TTC549 (cell line): Measurements from ENCODE around the gene AGXT.

ENCODE experiments used
- FAIRE-seq: peaks from 2 replicates; lab custom pipeline; 2012; peaks lifted over from hg19 to GRCh38; lab: Jason Lieb, UNC

The AGXT gene

GRCh38 chr2:240868286-240869108, at the start of gene AGXT:
Gene AGXT (plus strand): TSS chr2:240868824. CDS start chr2:240868866, 42 bp downstream.
- no peak for FAIRE-seq

- FAIRE-seq = no peak
Measured at GRCh38 chr2:240819126-240819857, 49.3 kb upstream of the AGXT start.

GRCh38 chr2:240819858-240820606, 48.6 kb upstream of the AGXT start, which contains the start of gene KIF1A:
Gene KIF1A (minus strand): TSS chr2:240820219. CDS start chr2:240797752, 22,467 bp downstream.
- no peak for FAIRE-seq

- FAIRE-seq = no peak
Measured at GRCh38 chr2:240820607-240821428, 47.8 kb upstream of the AGXT start.

- FAIRE-seq = no peak
Measured at GRCh38 chr2:240821429-240821778, 47.2 kb upstream of the AGXT start.

GRCh38 chr2:240822280-240822847, 46.3 kb upstream of the AGXT start:
- FAIRE-seq = no peak

- FAIRE-seq = no peak
Measured at GRCh38 chr2:240823449-240824336, 44.9 kb upstream of the AGXT start.

GRCh38 chr2:240825476-240825875, 43.1 kb upstream of the AGXT start:
- no peak for FAIRE-seq

- no peak for FAIRE-seq
Measured at GRCh38 chr2:240831594-240832204, 36.9 kb upstream of the AGXT start.

- peak; percentile 45 for FAIRE-seq
Measured at GRCh38 chr2:240832205-240832727, 36.4 kb upstream of the AGXT start.

- FAIRE-seq = no peak
Measured at GRCh38 chr2:240832921-240833494, 35.6 kb upstream of the AGXT start.

GRCh38 chr2:240833724-240834285, 34.8 kb upstream of the AGXT start:
- FAIRE-seq = no peak

GRCh38 chr2:240834377-240834975, 34.1 kb upstream of the AGXT start:
- no peak for FAIRE-seq

- FAIRE-seq = no peak
Measured at GRCh38 chr2:240835528-240835927, 33.1 kb upstream of the AGXT start.

- FAIRE-seq = no peak
Measured at GRCh38 chr2:240836781-240837467, 31.7 kb upstream of the AGXT start.

- FAIRE-seq = no peak
Measured at GRCh38 chr2:240837621-240838020, 31.0 kb upstream of the AGXT start.

- FAIRE-seq = no peak
Measured at GRCh38 chr2:240839152-240840143, 29.2 kb upstream of the AGXT start.
